NCI-H460 (cell line): ENCODE measurements around the gene DHX34. TPM values are rescaled to one million over a fixed set of nuclear protein-coding genes. Genes with fewer than 3 reads are reported as not detected.
"Not testable (repeated sequence)": the region's sequence is repeated elsewhere in the genome, so short reads cannot be mapped to it uniquely, and the experiment has no call there.

ENCODE experiments used
- DNase-seq: peaks from one replicate; pipeline ENCODE4 v3.0.0-alpha.2; 2016; ENCODE audit warnings: low read depth; ENCODE audit errors: extremely low read depth
- total RNA-seq: library from RNA; depleted of rRNA; stranded (reverse); fragments of >200 nt; shearing (Covaris generic); gene quantifications from 2 replicates; pipeline ENCODE4 v1.2.3, GENCODE V29; 2014

Gene DHX34
- total RNA-seq, 1 experiment from 2014 or later = 18.0 TPM

DNA sequence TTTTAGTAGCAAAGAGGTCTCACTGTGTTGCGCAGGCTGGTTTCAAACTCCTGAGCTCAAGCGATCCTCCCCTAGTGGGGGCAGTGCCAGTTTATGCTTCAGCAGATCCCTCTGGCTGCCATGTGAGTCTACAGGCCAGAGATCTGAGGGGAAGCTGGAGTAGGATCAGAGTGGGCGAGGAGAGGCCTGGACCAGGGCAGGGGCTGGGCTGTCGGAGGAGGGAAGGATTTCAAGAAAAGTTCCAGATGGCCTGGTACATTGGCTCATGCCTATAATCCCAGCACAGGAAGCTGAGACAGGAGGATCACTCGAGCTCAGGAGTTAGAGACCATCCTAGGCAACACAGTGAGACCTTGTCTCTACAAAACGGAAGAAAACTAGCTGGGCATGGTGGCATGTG, 9.8 kb downstream of the DHX34 start:
- DNase-seq = no peak

DNA sequence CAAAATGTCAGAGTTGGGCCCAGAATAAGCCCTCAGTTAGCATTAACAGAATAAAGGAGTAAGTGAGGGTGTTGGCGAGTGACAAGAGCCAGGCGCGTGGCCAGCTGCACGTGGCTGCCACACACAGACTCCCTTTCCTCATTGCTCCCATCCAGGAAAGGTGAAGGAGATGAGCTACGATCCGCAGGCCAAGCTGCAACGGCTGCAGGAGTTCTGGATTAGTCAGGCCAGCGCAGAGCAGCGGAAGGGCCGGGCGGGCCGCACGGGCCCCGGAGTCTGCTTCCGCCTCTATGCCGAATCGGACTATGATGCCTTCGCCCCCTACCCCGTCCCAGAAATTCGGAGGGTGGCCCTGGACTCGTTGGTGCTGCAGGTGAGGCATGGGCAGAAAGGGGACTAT, 13.2 kb downstream of the DHX34 start:
- DNase-seq = no peak

DNA sequence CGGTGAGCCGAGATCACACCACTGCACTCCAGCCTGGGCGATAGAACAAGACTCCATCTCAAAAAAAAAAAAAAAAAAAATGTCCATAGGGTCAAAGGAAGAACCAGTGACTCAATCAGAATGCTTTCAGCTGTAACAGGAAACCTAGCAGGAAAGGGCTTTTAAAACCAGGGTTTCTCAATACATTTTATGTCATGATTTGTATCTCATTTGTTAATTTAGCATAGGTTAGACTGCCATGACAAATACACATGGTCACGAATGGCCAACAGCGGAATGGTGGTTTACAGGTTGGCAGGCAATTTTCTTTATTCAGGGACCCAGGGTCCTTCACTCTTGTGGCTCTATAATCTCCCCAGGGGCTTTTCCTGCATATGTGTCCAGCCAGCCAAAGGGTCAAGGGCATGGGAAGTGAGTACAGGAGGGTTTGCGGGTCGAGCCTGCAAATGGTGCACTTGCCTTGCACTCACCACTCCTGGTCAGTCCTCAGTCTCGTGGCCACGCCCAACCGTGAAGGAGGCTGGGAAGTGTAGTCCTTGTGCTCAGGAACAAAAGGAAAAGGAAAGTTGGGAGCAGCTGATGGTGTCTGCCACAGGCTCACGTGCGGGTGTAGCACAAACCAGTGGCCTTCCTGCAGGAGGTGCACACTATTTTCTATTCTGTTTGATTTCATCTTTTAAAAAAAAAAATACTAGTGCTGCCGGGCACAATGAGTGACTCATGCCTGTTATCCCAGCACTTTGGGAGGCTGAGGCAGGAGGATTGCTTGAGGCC, 14.8 kb downstream of the DHX34 start:
- no peak for DNase-seq

DNA sequence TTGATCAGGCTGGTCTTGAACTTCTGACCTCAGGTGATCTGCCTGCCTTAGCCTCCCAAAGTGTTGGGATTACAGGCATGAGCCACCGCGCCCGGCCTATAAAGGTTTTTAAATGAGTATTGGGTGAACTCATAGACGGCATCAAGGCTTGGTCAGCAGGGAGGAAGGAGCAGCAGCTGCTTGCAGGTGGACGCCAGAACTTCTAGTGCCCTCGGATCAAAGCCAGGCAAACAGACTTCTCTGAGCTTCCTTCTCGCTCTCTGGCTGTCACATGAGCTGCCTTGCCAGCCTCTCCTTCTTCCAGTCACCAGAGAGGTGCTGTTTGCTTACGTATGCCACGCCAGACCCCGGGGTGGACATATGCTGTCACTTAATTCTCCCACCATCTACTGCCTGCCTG, 16.3 kb downstream of the DHX34 start:
- DNase-seq = not testable (repeated sequence)

DNA sequence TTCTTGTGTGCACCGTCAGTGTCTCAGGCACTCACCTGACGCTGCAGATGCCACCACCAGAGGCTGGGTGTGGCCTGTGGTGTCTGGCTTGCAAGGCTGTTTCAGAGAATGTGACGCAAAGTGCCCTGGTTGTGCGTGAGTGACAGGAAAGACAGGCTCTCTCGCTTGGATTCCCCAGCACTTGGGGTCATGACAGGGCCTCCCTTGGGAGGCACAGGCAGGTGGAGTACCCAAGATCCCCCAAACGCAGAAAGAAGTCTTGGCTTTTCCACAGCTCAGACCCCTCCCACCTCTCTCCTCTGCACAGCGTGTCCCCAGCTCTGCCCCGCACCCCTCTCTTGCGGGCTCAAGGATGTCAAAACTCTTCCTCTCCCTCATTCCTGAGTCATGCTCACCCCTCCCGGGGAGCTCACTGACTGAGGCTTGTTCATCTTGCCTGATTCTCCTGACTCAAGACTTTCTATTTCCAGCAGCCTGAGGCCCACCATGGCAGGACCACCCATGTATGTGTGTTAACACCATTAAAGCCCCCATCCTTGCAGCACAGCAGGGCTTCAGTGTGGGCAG, 21.0 kb downstream of the DHX34 start:
- peak; percentile 27 for DNase-seq

DNA sequence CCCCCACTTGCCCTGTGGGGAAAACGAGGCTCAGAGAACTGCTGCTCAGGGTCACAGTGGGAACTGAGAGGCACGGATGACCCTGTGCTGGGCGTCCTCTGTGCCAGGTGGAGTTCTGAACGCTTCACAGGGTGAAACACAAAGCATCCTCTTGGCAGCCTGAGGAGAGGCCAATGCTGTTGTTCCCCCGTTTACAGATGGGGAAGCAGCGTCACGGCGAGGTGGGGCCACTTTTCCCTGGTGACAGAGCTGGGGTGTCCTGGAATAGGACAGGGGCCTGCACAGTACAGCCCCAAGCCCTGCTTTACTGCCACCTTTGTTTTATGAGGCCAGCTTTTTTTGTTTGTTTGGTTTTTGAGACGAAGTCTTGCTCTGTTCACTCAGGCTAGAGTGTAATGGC, 22.1 kb downstream of the DHX34 start:
- DNase-seq = no peak

DNA sequence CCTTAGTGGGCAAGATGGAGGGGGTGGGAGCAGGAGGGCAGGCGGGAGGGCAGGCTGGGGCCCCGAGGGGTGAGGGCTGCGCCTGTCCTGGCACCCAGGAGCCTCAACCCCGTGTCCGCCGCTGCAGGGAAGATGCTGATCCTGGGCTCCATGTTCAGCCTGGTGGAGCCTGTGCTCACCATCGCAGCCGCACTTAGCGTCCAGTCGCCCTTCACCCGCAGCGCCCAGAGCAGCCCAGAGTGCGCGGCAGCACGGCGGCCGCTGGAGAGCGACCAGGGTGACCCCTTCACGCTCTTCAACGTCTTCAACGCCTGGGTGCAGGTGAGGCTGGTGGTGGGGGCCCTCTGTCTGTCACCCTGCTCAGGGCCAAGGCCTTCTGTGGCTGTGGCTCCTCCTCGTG, 23.5 kb downstream of the DHX34 start:
- DNase-seq = no peak

DNA sequence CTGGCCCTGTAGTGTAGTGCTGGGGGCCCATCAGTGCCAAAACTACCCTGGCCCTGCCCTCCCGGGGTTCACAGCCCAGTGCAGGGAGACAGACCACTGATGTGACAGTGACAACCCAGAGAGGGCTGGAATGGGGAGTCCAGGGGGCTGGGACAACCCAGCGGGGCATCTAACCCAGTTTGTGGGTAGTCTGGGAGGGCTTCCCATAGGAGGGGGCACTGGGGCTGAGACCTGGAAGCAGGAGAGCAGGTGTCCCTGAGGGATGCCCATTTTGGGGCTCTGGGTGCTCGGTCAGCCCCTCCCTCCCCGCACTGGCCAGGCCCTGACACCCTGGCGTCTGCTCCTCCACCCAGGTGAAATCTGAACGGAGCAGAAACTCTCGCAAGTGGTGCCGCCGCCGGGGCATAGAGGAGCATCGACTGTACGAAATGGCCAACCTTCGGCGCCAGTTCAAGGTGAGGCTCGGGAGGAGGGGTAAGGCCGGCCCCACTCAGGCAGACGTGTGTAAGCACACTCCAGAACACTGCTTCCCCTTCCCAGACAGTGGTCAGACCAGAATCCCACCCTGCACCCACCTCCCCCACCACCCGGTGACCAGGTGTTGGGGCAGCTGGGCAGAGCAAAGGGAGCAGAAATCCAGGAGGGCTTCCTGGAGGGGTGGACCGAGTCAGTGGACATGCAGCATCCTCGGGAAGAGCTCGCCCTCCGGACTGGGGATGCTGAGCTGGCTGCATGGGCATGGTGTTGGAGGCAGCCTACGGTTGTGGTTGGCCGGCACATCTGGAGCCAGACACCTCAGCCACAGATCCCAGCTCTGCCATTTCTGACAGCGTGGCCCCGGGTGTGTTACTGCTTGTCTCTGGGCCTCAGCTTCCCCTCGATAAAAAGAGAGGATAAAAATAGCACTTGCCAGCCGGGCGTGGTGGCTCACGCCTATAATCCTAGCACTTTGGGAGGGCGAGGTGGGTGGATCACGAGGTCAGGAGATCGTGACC, 24.4 kb downstream of the DHX34 start:
- DNase-seq = no peak

DNA sequence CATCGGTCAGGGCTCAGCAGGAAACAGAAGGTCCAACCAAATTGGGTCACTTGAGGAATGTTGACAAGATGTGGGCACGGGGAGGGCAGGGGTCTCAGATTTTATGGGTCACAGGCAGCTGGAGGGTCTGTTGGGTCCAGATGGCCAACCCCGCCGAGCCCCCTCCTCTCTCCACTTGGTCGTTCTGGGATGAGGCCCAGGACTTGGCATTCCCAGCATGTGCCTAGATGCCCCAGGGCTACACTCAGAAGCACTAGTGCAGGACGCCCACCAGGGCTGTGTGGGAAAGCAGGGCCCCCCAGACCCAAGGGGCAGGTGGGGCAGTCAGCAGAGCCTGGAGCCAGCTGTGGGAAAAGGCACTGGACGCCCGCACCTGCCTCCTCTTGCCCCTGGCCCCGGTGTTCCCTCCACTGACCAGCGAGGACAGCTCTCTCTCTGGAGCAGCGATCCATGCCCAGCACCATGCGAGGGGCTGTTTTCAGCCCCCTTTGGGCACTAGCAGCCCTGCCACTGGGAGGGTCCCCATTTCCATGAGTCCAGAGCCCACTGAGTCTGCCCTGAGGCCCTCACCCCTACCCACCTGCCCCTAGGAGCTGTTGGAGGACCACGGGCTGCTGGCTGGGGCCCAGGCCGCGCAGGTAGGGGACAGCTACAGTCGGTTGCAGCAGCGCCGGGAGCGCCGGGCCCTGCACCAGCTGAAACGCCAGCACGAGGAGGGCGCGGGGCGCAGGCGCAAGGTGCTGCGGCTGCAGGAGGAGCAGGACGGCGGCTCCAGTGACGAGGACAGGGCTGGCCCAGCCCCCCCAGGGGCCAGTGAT, 26.0 kb downstream of the DHX34 start:
- no peak for DNase-seq

DNA sequence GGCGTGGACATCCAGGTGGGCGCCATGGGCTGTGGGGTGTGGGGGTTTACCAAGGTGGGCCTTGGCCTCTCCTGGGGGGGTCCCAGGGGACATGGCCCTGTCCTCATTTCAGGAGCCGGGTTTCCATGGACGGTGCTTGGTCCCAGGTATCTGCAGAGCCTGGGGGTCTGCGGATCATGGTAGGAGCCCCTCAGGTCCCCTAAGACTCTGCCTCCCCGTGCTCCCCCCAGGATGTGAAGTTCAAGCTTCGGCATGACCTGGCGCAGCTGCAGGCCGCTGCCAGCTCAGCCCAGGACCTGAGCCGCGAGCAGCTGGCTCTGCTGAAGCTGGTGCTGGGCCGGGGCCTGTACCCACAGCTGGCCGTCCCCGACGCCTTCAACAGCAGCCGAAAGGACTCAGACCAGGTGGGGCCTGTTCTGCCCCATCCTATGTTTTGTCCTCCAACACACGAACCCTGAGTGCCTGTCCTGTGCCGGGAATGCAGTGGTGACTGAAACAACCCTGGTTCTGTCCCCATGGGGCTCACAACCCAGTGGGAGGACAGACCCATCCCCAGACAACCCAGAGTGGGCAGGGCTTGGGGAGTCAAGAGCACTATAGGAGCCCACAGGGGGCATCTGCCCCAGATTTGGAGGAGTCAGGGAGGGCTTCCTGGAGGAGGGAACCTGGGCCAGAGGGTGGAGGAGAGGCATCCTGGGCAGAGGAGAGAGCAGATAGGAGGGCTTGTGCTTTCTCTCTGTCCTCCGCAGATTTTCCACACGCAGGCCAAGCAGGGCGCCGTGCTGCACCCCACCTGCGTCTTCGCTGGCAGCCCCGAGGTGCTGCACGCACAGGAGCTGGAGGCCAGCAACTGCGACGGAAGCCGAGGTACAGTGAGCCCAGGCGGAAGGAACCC, 26.8 kb downstream of the DHX34 start:
- DNase-seq = no peak

DNA sequence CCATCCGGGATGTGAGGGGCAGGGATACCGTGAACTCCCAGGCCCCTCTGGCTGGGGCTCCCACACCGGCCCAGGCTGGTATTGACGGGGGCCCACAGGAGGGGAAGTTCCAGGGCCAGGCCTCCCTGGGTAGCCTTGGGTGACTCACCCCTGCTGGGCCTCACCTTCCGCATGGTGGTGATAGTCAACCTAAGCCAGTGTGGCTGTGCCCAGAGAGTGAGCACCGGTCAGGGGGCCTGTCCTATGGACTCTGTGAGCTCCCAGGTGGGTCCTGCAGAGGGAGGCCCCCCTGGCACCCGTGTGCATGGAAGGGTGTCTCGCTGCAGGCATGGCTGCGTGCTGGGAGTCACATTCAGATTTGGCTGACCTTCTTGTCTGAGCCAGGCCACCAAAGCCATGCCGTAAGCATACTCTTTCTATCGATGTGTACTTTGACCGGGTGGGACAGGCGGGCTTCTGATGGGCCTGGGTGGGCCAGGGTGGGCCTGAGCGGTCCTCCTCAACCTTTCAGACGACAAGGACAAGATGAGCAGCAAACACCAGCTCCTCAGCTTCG, 27.6 kb downstream of the DHX34 start:
- no peak for DNase-seq

DNA sequence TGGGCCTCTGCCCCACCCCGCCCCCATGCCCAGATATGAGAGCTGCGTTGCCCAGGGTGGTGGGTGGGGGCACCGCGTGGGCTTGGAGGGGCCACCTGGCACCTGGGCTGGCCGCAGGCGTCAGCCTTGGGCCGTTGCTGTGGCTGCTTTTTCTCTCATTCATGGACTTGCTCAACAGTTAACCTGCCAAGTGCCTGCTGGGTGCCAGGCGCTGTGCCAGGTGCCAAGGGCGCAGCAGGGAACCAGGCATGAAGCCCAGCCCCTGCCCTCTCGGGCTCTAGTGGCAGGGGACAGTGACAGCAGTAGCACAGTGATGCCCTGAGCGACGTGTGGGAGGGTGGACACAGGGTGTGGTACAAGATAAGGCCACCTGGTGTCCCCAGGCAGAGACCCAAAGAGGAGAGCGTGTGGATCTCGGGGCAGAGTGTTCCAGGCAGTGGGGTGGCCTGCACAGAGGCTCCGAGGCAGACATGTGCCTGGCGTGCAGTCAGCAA, 28.1 kb downstream of the DHX34 start:
- DNase-seq = no peak

DNA sequence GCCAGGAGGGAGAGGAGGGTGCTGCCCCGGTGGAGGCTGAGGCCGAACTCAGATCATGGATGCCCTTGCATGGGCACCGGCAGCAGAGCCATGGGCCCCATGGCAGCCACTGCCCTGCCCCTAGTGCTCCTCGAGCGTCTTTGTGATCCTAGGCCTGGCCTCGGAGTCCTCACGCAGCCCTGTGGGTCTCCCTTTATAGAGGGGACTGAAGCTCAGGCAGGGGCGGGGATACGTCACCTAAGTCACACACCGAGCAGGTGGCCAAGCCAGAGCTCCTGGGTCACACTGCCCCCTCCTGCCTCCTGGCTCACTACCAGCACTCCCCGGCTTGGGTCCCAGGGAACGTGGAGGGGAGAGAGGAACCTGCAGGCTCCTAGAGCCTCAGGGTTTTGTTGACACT, 28.7 kb downstream of the DHX34 start:
- DNase-seq = no peak

DNA sequence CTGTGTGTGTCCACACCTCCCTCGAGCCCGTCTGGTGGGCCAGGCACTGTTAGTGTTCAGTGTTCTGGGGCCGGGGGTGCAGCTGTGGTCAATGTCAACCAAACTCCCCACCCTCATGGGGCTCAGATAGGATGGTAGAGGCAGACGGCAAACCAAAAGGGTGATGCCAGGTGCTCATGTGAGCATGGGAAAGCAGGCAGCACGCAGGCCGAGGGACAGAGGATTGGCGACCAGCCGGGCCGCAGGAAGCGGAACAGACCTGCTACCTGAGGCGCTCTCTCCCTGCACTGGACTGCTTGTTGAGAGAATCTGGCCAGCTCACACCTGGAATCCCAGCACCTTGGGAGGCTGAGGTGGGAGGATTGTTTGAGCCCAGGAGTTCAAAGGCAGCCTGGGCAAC, 29.1 kb downstream of the DHX34 start:
- no peak for DNase-seq

DNA sequence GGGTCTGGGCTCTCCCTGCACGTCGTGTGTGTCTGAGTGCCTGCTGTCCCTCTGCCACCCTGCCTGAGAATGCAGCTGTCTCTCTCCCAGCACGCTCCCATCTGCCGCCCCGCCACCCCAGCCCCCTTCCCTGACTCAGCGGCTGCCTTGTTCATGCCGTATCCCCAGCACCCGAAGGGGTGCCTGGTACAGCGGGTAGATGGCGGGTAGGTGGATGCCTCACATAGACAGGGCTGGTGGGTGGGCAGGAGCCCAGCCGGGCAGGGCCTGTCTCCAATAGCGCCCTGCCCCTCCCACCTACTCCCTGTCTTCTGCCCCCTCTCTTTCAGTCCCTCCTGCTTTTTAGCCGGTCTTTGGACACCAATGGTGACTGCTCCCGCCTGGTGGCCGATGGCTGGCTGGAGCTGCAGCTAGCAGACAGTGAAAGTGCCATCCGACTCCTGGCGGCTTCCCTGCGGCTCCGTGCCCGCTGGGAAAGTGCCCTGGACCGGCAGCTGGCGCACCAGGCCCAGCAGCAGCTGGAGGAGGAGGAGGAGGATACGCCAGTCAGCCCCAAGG, 30.3 kb downstream of the DHX34 start:
- no peak for DNase-seq

DNA sequence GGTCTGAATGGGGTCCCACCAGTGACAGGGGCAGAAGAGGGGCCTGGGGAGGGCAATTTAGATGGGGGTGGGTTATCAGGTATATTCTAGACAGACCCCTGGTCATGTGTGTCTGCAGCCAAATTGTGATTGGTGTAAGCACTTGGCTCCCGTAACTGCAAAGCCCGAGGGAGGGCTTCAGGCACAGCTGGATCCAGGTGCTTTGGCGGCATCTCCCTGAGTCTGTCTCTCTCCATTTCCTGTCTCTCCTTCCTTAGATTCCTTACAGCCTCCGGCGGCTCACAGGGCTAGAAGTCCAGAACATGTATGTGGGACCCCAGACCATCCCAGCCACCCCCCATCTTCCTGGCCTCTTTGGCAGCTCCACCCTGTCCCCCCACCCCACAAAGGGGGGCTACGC, 31.4 kb downstream of the DHX34 start:
- DNase-seq = no peak

DNA sequence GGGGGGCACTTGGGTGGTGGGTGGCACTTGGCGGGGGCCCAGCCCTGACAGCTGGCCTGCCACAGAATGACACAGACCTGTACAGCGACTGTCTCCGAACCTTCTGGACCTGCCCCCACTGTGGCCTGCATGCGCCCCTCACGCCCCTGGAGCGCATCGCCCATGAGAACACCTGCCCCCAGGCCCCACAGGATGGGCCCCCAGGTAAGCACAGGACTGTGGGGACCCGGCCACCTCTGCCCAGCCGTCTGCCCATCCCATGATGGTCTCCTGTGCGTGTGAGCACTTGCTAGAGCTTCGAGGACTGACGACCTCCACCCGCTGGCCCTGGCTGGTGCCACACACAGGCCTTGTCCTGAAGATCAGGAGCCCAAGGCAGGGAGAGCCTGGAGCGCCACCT, 32.0 kb downstream of the DHX34 start:
- no peak for DNase-seq

DNA sequence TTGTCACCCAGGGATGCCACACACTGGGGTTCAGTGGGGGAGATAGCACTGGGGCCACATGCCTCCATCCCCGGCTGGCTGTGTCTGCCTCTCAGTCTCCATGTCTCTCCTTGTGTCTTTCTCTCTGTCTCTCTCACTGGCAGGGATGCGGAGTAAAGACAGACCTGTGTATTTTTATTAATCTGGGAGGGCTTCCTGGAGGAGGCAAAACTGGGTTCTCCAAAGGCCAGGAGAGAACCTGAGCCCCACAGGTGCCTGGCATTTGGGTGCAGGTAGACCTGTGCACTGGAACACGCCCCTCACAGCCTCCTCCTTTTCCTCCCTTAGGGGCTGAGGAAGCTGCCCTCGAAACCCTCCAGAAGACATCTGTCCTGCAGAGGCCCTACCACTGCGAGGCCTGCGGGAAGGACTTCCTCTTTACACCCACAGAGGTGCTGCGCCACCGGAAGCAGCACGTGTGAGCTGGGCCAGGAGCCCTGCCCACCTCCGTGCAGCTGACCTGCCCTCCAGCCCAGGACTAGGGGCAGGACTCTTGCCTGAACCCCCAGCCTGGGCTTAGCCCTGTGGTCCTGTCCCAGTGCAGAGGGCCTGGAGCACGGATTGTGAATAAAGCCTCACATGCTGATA, 32.7 kb downstream of the DHX34 start:
- DNase-seq = no peak
